OCI-LY7 (cell line): ENCODE data around the gene ZFYVE28. TPM values are rescaled to one million over a fixed set of nuclear protein-coding genes. Genes with fewer than 3 reads are reported as not detected.

Experiments used
- BruUV-seq: library from RNA; stranded (reverse); fragments of 400-500 nt; replicated peaks from 2 replicates; lab custom pipeline; 2021; lab: Mats Ljungman, UMichigan
- CTCF ChIA-PET: fragments of 300-600 bp; sonication (Branson Sonifier 250); formaldehyde crosslinking; loops from one replicate; lab custom pipeline; 2022; ENCODE audit warnings: antibody characterized with exemption; ENCODE audit not compliant: unreplicated experiment; lab: Charles Lee
- POLR2A ChIA-PET: fragments of 300-600 bp; sonication (Branson Sonifier 250); formaldehyde crosslinking; loops from one replicate; lab custom pipeline; 2022; ENCODE audit warnings: antibody characterized with exemption; lab: Charles Lee
- DNase-seq: peaks from one replicate; pipeline ENCODE4 v3.0.0-alpha.2; 2015; ENCODE audit warnings: low spot score
- H2AFZ ChIP-seq: fragments of 200-600 bp; sonication (generic), shearing (Covaris generic); 2 replicates; pipeline ENCODE4 v1.6.1; 2014; ENCODE audit warnings: mild to moderate bottlenecking, antibody characterized with exemption, low read length, moderate library complexity
- H3K27ac ChIP-seq: fragments of 200-600 bp; sonication (generic); 2 replicates; pipeline ENCODE4 v1.5.1; 2014; ENCODE audit warnings: mixed run types, low read depth, mild to moderate bottlenecking, moderate library complexity, low read length, inconsistent platforms; ENCODE audit not compliant: poor library complexity, severe bottlenecking
- H3K36me3 ChIP-seq: fragments of 200-600 bp; sonication (generic); 2 replicates; pipeline ENCODE4 v1.6.1; 2014; ENCODE audit warnings: mild to moderate bottlenecking, antibody characterized with exemption, low read length, moderate library complexity, mixed read lengths; ENCODE audit not compliant: insufficient read depth
- H3K4me1 ChIP-seq: fragments of 200-600 bp; sonication (generic); 2 replicates; pipeline ENCODE4 v1.5.1; 2014; ENCODE audit warnings: mild to moderate bottlenecking, low read length; ENCODE audit not compliant: insufficient read depth, poor library complexity, severe bottlenecking
- H3K4me2 ChIP-seq: fragments of 200-600 bp; sonication (generic); 2 replicates; pipeline ENCODE4 v1.6.1; 2014; ENCODE audit warnings: mild to moderate bottlenecking, low read length
- H3K4me3 ChIP-seq: fragments of 200-600 bp; sonication (generic); 2 replicates; pipeline ENCODE4 v1.5.1; 2014; ENCODE audit warnings: mild to moderate bottlenecking, low read depth, low read length; ENCODE audit not compliant: poor library complexity, severe bottlenecking
- H3K79me2 ChIP-seq: fragments of 200-600 bp; sonication (generic); 2 replicates; pipeline ENCODE4 v1.6.1; 2016; ENCODE audit warnings: low read depth, mild to moderate bottlenecking, low read length, moderate library complexity, mixed read lengths; ENCODE audit not compliant: insufficient read depth
- H3K9me2 ChIP-seq: fragments of 200-600 bp; sonication (generic); 2 replicates; pipeline ENCODE4 v1.6.1; 2016; ENCODE audit warnings: mild to moderate bottlenecking, low read length, mixed read lengths; ENCODE audit not compliant: insufficient read depth
- H3K9me3 ChIP-seq: fragments of 200-600 bp; sonication (generic); 2 replicates; pipeline ENCODE4 v1.6.1; 2014; ENCODE audit warnings: mild to moderate bottlenecking, mixed run types, low read length, mixed read lengths
- H4K20me1 ChIP-seq: fragments of 200-600 bp; sonication (generic); 2 replicates; pipeline ENCODE4 v1.6.1; 2014; ENCODE audit warnings: mild to moderate bottlenecking, antibody characterized with exemption, low read length, moderate library complexity, mixed read lengths; ENCODE audit not compliant: insufficient read depth
- CTCF ChIP-seq: fragments of 200-600 bp; sonication (generic); conservative IDR thresholded peaks from 2 replicates; pipeline ENCODE4 v1.5.1; 2014; ENCODE audit warnings: mild to moderate bottlenecking, antibody characterized with exemption, low read length, moderate library complexity, mixed read lengths
- EZH2phosphoT487 ChIP-seq: fragments of 200-600 bp; sonication (generic); IDR thresholded peaks from 2 replicates; pipeline ENCODE4 v1.6.1; 2018; ENCODE audit warnings: low read depth, borderline replicate concordance, mild to moderate bottlenecking, mixed run types, antibody characterized with exemption, low read length, moderate library complexity, mixed read lengths
- intact Hi-C: fragments of 100-400 bp; cut with micrococcal nuclease; formaldehyde crosslinking; loops from one replicate; pipeline ENCODE4 v1.10.0; 2022; ENCODE audit not compliant: unreplicated experiment
- total RNA-seq, 2 experiments: library from RNA; depleted of rRNA in 1 of 2; stranded (reverse); fragments of >200 nt in 1 of 2; shearing (Covaris generic) in 1 of 2; gene quantifications; 2 replicates each; pipeline ENCODE4 v1.2.3, GENCODE V29; 2014 to 2022

The ZFYVE28 gene
- total RNA-seq, 2 experiments from 2014 or later, result 0.32 TPM; not detected in 1

- TF ChIP-seq EZH2phosphoT487 (no peak), CTCF (no peak)
- CTCF ChIA-PET, result no interaction called here
- Histone ChIP-seq H3K9me2 (no peaks in the 10 kb centered on the region), H3K27ac (no peak overlapping the region), H3K36me3 (no peaks in the 10 kb centered on the region), H3K4me2 (no peak overlapping the region), H3K9me3 (no peaks in the 10 kb centered on the region), H3K4me1 (no peaks in the 10 kb centered on the region), H2AFZ (no peak overlapping the region), H3K4me3 (no peak overlapping the region), H4K20me1 (no peaks in the 10 kb centered on the region), H3K79me2 (no peaks in the 10 kb centered on the region)
- intact Hi-C loops, result no loop called here
- no peak for DNase-seq
- no TSS peak for BruUV-seq
- POLR2A ChIA-PET, result interaction anchor here (0.6 kb wide), 1 partner anchor 46 kb away, joined by 3 read pairs; no protein-coding TSS in a partner anchor
Observed at GRCh38 chr4:2406920-2407319, 11.5 kb downstream of the ZFYVE28 start.

GRCh38 chr4:2406406-2406805 lies 12.0 kb downstream of the ZFYVE28 start:
- Histone ChIP-seq H3K27ac (no peak overlapping the region), H3K4me1 (no peaks in the 10 kb centered on the region), H3K79me2 (no peaks in the 10 kb centered on the region), H3K4me2 (no peak overlapping the region), H3K36me3 (no peaks in the 10 kb centered on the region), H3K9me3 (no peaks in the 10 kb centered on the region), H4K20me1 (no peaks in the 10 kb centered on the region), H3K9me2 (no peaks in the 10 kb centered on the region), H3K4me3 (no peak overlapping the region), H2AFZ (no peak overlapping the region)
- no peak for TF ChIP-seq CTCF
- TF ChIP-seq EZH2phosphoT487, result no peak
- intact Hi-C loops, result no loop called here
- ChIA-PET CTCF (no interaction called here), POLR2A (interaction anchor here (0.7 kb wide), 2 partner anchors 356 to 398 kb away, joined by 4 to 5 read pairs; partner anchors contain the start of gene NELFA)
- DNase-seq, result no peak
- no TSS peak for BruUV-seq

GRCh38 chr4:2402941-2403340 lies 15.5 kb downstream of the ZFYVE28 start:
- no peaks in the 10 kb centered on the region for H3K36me3 ChIP-seq
- TF ChIP-seq CTCF (no peak), EZH2phosphoT487 (no peak)
- no peak overlapping the region for H3K4me2 ChIP-seq
- ChIA-PET CTCF (no interaction called here), POLR2A (interaction anchor here (0.9 kb wide), 1 partner anchor 15 kb away, joined by 3 read pairs; no protein-coding TSS in a partner anchor)
- no TSS peak for BruUV-seq
- H3K9me2 ChIP-seq, result no peaks in the 10 kb centered on the region
- no peak overlapping the region for H2AFZ ChIP-seq
- H3K79me2 ChIP-seq, result no peaks in the 10 kb centered on the region
- H3K9me3 ChIP-seq, result no peaks in the 10 kb centered on the region
- DNase-seq, result no peak
- no peak overlapping the region for H3K27ac ChIP-seq
- no peaks in the 10 kb centered on the region for H3K4me1 ChIP-seq
- intact Hi-C loops, result no loop called here
- no peak overlapping the region for H3K4me3 ChIP-seq
- H4K20me1 ChIP-seq, result no peaks in the 10 kb centered on the region
